Measurements from ENCODE around the gene ZIC4.

The ZIC4 gene

DNA sequence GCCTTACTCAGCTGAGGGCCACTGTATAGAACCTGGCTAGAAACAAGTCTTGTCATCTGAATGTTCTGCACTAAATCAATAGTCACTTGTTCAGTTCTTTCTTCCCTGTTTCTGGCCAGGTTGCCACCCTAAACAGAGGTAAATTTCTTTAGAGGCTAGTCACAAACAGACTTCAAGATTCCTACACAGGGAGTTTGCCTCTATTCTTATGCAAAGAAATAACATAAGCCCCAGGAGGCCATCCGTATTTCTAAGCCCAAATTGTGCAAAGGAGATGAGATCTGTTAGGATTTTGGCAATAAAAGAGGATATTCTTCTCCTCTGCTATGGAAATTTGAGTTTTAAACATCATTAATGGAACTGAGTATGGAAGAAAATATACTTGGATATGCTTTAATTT, 4.9 kb downstream of the ZIC4 start:
- peaks cover 0 to 93% of the 10 kb centered on the region in 2 donors for H3K27me3 ChIP-seq
- no peak overlapping the region for H3K27ac ChIP-seq
- no peaks in the 10 kb centered on the region for H3K9me3 ChIP-seq
- DNase-seq = no peak
- H3K4me3 ChIP-seq = no peak overlapping the region
- no peaks in the 10 kb centered on the region for H3K36me3 ChIP-seq
- intact Hi-C loops (cut with DNase I; ENCODE audit: low total_unique reads) = no loop called here
- TF ChIP-seq, protein P1, sequence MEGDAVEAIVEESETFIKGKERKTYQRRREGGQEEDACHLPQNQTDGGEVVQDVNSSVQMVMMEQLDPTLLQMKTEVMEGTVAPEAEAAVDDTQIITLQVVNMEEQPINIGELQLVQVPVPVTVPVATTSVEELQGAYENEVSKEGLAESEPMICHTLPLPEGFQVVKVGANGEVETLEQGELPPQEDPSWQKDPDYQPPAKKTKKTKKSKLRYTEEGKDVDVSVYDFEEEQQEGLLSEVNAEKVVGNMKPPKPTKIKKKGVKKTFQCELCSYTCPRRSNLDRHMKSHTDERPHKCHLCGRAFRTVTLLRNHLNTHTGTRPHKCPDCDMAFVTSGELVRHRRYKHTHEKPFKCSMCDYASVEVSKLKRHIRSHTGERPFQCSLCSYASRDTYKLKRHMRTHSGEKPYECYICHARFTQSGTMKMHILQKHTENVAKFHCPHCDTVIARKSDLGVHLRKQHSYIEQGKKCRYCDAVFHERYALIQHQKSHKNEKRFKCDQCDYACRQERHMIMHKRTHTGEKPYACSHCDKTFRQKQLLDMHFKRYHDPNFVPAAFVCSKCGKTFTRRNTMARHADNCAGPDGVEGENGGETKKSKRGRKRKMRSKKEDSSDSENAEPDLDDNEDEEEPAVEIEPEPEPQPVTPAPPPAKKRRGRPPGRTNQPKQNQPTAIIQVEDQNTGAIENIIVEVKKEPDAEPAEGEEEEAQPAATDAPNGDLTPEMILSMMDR (IDR thresholded peaks at IDR 0.05) = no peak
- H3K4me1 ChIP-seq = peaks cover 0 to 16% (median 11%) of the 10 kb centered on the region in 4 donors

DNA sequence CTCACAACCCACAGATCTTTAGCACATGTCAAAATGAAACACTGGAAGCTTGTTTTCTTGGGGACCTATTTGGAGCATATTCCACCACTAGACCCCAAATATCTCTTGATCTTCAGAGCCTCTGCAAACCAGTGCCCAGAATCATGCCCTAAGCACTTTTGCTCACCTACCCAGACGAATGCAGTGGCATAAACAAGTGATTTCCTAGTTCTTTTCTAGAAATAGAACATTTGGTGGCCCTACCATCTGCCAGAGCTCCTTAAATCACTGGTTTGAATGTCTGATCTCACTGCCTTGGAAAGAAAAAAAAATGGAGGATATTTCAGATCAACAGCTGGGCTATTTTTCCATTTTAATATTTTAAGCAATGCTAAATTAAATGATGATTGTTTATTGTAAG, 5.3 kb downstream of the ZIC4 start:
- intact Hi-C loops (cut with DNase I; ENCODE audit: low total_unique reads) = no loop called here
- peaks cover 0 to 93% of the 10 kb centered on the region in 2 donors for H3K27me3 ChIP-seq

GRCh38 chr3:147400111-147400510, 6.2 kb downstream of the ZIC4 start:
- H3K4me3 ChIP-seq = no peak overlapping the region
- H3K27me3 ChIP-seq = peaks cover 0 to 93% of the 10 kb centered on the region in 2 donors
- no peaks in the 10 kb centered on the region for H3K36me3 ChIP-seq
- peaks cover 0 to 25% (median 16%) of the 10 kb centered on the region in 4 donors for H3K4me1 ChIP-seq
- intact Hi-C loops (cut with DNase I; ENCODE audit: low total_unique reads) = no loop called here
- TF ChIP-seq, protein P1 (IDR thresholded peaks at IDR 0.05) = no peak
- no peaks in the 10 kb centered on the region for H3K9me3 ChIP-seq
- DNase-seq = no peak
- H3K27ac ChIP-seq = no peak overlapping the region

More for the DNA sequence above, 5.3 kb downstream of the ZIC4 start:
- Histone ChIP-seq H3K4me3 (no peak overlapping the region), H3K4me1 (peaks cover 0 to 20% (median 13%) of the 10 kb centered on the region in 4 donors), H3K9me3 (no peaks in the 10 kb centered on the region), H3K36me3 (no peaks in the 10 kb centered on the region), H3K27ac (no peak overlapping the region)
- TF ChIP-seq, protein P1 (IDR thresholded peaks at IDR 0.05) = no peak
- DNase-seq = no peak

GRCh38 chr3:147398813-147399534, 7.4 kb downstream of the ZIC4 start:
- intact Hi-C loops (cut with DNase I; ENCODE audit: low total_unique reads) = no loop called here
- H3K27ac ChIP-seq = no peak overlapping the region
- TF ChIP-seq, protein P1 (IDR thresholded peaks at IDR 0.05) = no peak
- DNase-seq = no peak
- H3K4me3 ChIP-seq = no peak overlapping the region
- H3K9me3 ChIP-seq = no peaks in the 10 kb centered on the region
- no peaks in the 10 kb centered on the region for H3K36me3 ChIP-seq
- peaks cover 0 to 25% (median 16%) of the 10 kb centered on the region in 4 donors for H3K4me1 ChIP-seq
- H3K27me3 ChIP-seq = peaks cover 0 to 93% of the 10 kb centered on the region in 2 donors

DNA sequence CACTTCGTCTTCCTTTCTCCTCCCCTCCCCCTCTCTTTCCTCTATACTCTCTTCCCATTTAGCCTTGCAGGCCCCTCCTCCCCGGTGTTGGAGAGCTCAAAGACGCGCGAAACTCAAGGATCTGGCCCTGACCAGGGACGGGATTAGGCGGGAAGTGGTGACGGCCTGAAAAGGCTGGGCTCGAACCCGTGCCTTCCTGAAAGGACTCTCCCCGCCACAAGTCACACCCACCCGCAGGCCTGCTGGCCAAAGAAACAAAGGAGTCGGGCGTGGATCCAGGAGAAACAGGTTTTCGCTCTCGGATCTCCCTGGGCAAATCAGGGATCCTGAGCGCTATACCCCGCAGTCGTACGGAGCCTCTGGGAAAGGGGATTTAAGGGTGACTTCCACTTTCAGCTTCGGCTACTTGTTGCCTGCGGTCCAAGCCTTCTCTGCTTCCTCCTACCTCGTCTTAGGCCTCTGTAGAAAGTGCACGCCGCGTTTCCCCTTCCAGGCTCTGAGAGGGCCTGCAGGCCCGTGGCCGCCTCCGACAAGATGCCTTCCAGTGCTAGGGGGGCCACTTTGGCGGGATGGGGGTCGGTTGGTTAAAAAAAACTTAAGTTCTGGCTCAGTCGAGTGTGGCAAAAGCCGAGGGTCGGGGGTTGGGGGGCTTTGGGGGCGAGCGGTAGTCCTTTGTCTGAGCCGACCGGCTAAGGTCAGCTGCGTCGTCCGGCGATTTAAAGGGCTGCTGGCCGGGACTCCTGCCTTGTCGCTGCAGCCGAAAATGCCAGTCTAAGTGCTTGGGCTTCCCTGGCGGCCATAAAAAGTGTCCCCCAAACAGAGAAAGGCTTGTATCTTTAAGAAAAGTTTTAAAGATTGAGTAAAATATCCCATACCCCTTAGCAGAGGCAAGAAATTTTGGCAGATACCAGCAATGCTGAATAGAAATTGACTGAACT, 8.2 kb downstream of the ZIC4 start:
- Histone ChIP-seq H3K27ac (no peak overlapping the region), H3K4me3 (no peak overlapping the region), H3K27me3 (peaks cover 0 to 94% of the 10 kb centered on the region in 2 donors), H3K4me1 (peaks cover 0 to 33% (median 22%) of the 10 kb centered on the region in 4 donors), H3K36me3 (no peaks in the 10 kb centered on the region), H3K9me3 (no peaks in the 10 kb centered on the region)
- intact Hi-C loops (cut with DNase I; ENCODE audit: low total_unique reads) = no loop called here
- TF ChIP-seq, protein P1 (IDR thresholded peaks at IDR 0.05) = no peak
- DNase-seq = no peak
